GM23338 (cell line): ENCODE data around the gene MATN1. TPM values are rescaled to one million over a fixed set of nuclear protein-coding genes. Genes with fewer than 3 reads are reported as not detected.

Source experiments
- ATAC-seq: fragments of 200-7000 bp; cut with Tn5 transposase; 3 replicates; pipeline ENCODE4 v1.9.1; 2020
- DNase-seq: peaks from one replicate; pipeline ENCODE4 v3.0.0-alpha.2; 2015; ENCODE audit warnings: low spot score
- H2AFZ ChIP-seq: fragments of 200-600 bp; sonication (generic); 2 replicates; pipeline ENCODE4 v1.8.0; 2016; ENCODE audit warnings: antibody characterized with exemption, mild to moderate bottlenecking, moderate library complexity
- H3F3A ChIP-seq: fragments of 200-600 bp; sonication (generic); replicated peaks from 2 replicates; pipeline ENCODE4 v1.8.0; 2017; ENCODE audit warnings: antibody characterized with exemption, mixed run types, low read depth
- H3K27ac ChIP-seq: fragments of 200-600 bp; sonication (generic); 2 replicates; pipeline ENCODE4 v1.6.1; 2016; ENCODE audit warnings: low read depth
- H3K27me3 ChIP-seq: fragments of 200-600 bp; sonication (generic); 2 replicates; pipeline ENCODE4 v1.8.0; 2016; ENCODE audit warnings: mild to moderate bottlenecking, mixed run types, moderate library complexity; ENCODE audit not compliant: insufficient read depth
- H3K36me3 ChIP-seq: fragments of 200-600 bp; sonication (generic); 2 replicates; pipeline ENCODE4 v1.8.0; 2016; ENCODE audit warnings: mild to moderate bottlenecking; ENCODE audit not compliant: insufficient read depth
- H3K4me1 ChIP-seq: fragments of 200-600 bp; sonication (generic); 2 replicates; pipeline ENCODE4 v1.8.0; 2016; ENCODE audit warnings: mild to moderate bottlenecking, moderate library complexity; ENCODE audit not compliant: insufficient read depth
- H3K4me2 ChIP-seq: fragments of 200-600 bp; sonication (generic); 2 replicates; pipeline ENCODE4 v1.7.1; 2017; ENCODE audit warnings: mixed run types
- H3K4me3 ChIP-seq: fragments of 200-600 bp; sonication (generic); 2 replicates; pipeline ENCODE4 v1.6.1; 2016; ENCODE audit warnings: mixed run types
- H3K79me2 ChIP-seq: fragments of 200-600 bp; sonication (generic); replicated peaks from 2 replicates; pipeline ENCODE4 v1.8.0; 2017; ENCODE audit warnings: mild to moderate bottlenecking; ENCODE audit not compliant: insufficient read depth
- H3K9me2 ChIP-seq: fragments of 200-600 bp; sonication (generic); 2 replicates; pipeline ENCODE4 v1.8.0; 2017; ENCODE audit not compliant: insufficient read depth
- H4K20me1 ChIP-seq: fragments of 200-600 bp; sonication (generic); replicated peaks from 2 replicates; pipeline ENCODE4 v1.8.0; 2017; ENCODE audit warnings: mild to moderate bottlenecking; ENCODE audit not compliant: insufficient read depth
- H3K27ac Mint-ChIP-seq: 2 replicates; pipeline ENCODE4 v1.8.0; 2020; ENCODE audit warnings: inconsistent platforms, mild to moderate bottlenecking, moderate library complexity, mixed read lengths
- H3K27me3 Mint-ChIP-seq: 3 replicates; pipeline ENCODE4 v1.8.0; 2022; ENCODE audit warnings: low read depth, mild to moderate bottlenecking, moderate library complexity, mixed read lengths, inconsistent platforms; ENCODE audit not compliant: insufficient read depth, poor library complexity
- H3K36me3 Mint-ChIP-seq: 3 replicates; pipeline ENCODE4 v1.8.0; 2021; ENCODE audit warnings: low read depth, mild to moderate bottlenecking, inconsistent platforms, moderate library complexity, mixed read lengths
- H3K4me1 Mint-ChIP-seq: 3 replicates; pipeline ENCODE4 v1.8.0; 2020; ENCODE audit warnings: mild to moderate bottlenecking, inconsistent platforms, mixed read lengths
- H3K4me3 Mint-ChIP-seq: 3 replicates; pipeline ENCODE4 v1.8.0; 2021; ENCODE audit warnings: moderate library complexity, mild to moderate bottlenecking, inconsistent platforms, mixed read lengths
- H3K9me3 Mint-ChIP-seq: 3 replicates; pipeline ENCODE4 v1.8.0; 2020; ENCODE audit warnings: moderate library complexity, mild to moderate bottlenecking, inconsistent platforms, mixed read lengths
- CTCF ChIP-seq, 2 experiments: fragments of 200-600 bp in 1 of 2; sonication (generic) in 1 of 2; conservative IDR thresholded peaks; 2 replicates each; pipeline versions ENCODE4 v1.5.1 to v1.6.1; 2016 to 2017; ENCODE audit warnings: antibody characterized with exemption in 2 of 2, low read depth in 2 of 2, mild to moderate bottlenecking in 2 of 2, moderate library complexity in 1 of 2
- EZH2 ChIP-seq: fragments of 200-600 bp; sonication (generic); IDR thresholded peaks from one replicate; pipeline ENCODE4 v1.8.0; 2017; ENCODE audit warnings: antibody characterized with exemption, mild to moderate bottlenecking, low read depth; ENCODE audit not compliant: unreplicated experiment
- EZH2phosphoT487 ChIP-seq: fragments of 200-600 bp; sonication (generic); IDR thresholded peaks from one replicate; pipeline ENCODE4 v1.8.1; 2018; ENCODE audit warnings: antibody characterized with exemption; ENCODE audit not compliant: unreplicated experiment
- NANOG ChIP-seq: IDR thresholded peaks from 2 replicates; pipeline ENCODE4 v1.6.1; 2016; ENCODE audit warnings: antibody characterized with exemption, borderline replicate concordance
- POLR2AphosphoS5 ChIP-seq: IDR thresholded peaks from 2 replicates; pipeline ENCODE4 v1.6.1; 2016; ENCODE audit warnings: antibody characterized with exemption, low read depth
- REST ChIP-seq: IDR thresholded peaks from one replicate; pipeline ENCODE4 v1.6.1; 2018; ENCODE audit warnings: antibody characterized with exemption; ENCODE audit not compliant: unreplicated experiment
- ZNF114 ChIP-seq: fragments of 250-450 bp; sonication (Bioruptor Pico); IDR thresholded peaks from 2 replicates; pipeline ENCODE4 v1.5.0; 2020; ENCODE audit warnings: mild to moderate bottlenecking, moderate library complexity
- ZNF331 ChIP-seq: fragments of 250-450 bp; sonication (Bioruptor Pico); IDR thresholded peaks from 2 replicates; pipeline ENCODE4 v1.5.0; 2020; ENCODE audit warnings: low read depth, mild to moderate bottlenecking, moderate library complexity
- polyA plus RNA-seq: library from polyadenylated mRNA; unstranded; fragments of >200 nt; fragmentation: Nextera tagmentation; extraction: Ambion mirVana; gene quantifications from 2 replicates; pipeline ENCODE4 v1.2.1, GENCODE V29; 2016
- total RNA-seq: library from RNA; depleted of rRNA; stranded (reverse); fragments of >200 nt; shearing (Covaris generic); gene quantifications from 2 replicates; pipeline ENCODE4 v1.2.3, GENCODE V29; 2014

Gene MATN1
- total and polyA plus RNA-seq, 2 experiments from 2014 or later = 0.08 to 0.31 TPM

GRCh38 chr1:30724175-30724574, 790 bp upstream of the MATN1 start:
- DNase-seq (peak; percentile 35), ATAC-seq (no peak)
- Mint-ChIP-seq H3K27ac (no peak overlapping the region), H3K4me1 (peaks cover 23% of the 10 kb centered on the region), H3K27me3 (peaks cover 17% of the 10 kb centered on the region), H3K9me3 (no peaks in the 10 kb centered on the region; the same call in 1 of the 3 replicates), H3K36me3 (no peaks in the 10 kb centered on the region), H3K4me3 (no peak overlapping the region)
- Histone ChIP-seq H3K4me3 (no peak overlapping the region), H3K4me2 (no peak overlapping the region), H3F3A (no peaks in the 10 kb centered on the region), H2AFZ (no peak overlapping the region), H3K27ac (no peak overlapping the region), H3K9me2 (no peaks in the 10 kb centered on the region), H3K27me3 (no peaks in the 10 kb centered on the region), H3K36me3 (no peaks in the 10 kb centered on the region), H3K79me2 (no peaks in the 10 kb centered on the region), H3K4me1 (peaks cover 5% of the 10 kb centered on the region; the same call in 1 of the 2 replicates), H4K20me1 (no peaks in the 10 kb centered on the region)
- peak; percentile 43 to 55; a peak in 3 of 4 replicates for TF ChIP-seq CTCF (conservative IDR thresholded peaks at IDR 0.05; ENCODE audit: low read depth in 2 of 2)
- no peak for TF ChIP-seq POLR2AphosphoS5
- no peak for TF ChIP-seq NANOG

- H3K4me3 ChIP-seq = no peak overlapping the region
- ATAC-seq = no peak
Measured at GRCh38 chr1:30721812-30722537, 1.4 kb downstream of the MATN1 start.

More at GRCh38 chr1:30721812-30722537, 1.4 kb downstream of the MATN1 start:
- Mint-ChIP-seq H3K4me1 (peaks cover 5% of the 10 kb centered on the region), H3K27ac (no peak overlapping the region), H3K36me3 (peaks cover 4% of the 10 kb centered on the region; the same call in 2 of the 3 replicates), H3K4me3 (no peak overlapping the region), H3K9me3 (peaks cover 7% of the 10 kb centered on the region), H3K27me3 (peaks cover 20% of the 10 kb centered on the region)
- no peak for TF ChIP-seq POLR2AphosphoS5
- no peak for TF ChIP-seq NANOG
- no peak for TF ChIP-seq REST
- TF ChIP-seq ZNF331 (CRISPR knock-in tag) = no peak
- no peak for TF ChIP-seq EZH2
- no peak for TF ChIP-seq EZH2phosphoT487
- TF ChIP-seq ZNF114 (CRISPR knock-in tag) = no peak
- TF ChIP-seq CTCF (conservative IDR thresholded peaks at IDR 0.05; ENCODE audit: low read depth in 2 of 2) = 0 out of 4 replicates have a peak, but pooled peaks of 1 of the 2 experiments have one; percentile 2
- Histone ChIP-seq H2AFZ (no peak overlapping the region), H3K27me3 (no peaks in the 10 kb centered on the region), H3K4me1 (no peaks in the 10 kb centered on the region), H3K4me2 (no peak overlapping the region), H3K79me2 (no peaks in the 10 kb centered on the region), H3K36me3 (no peaks in the 10 kb centered on the region), H3K27ac (no peak overlapping the region), H3K9me2 (no peaks in the 10 kb centered on the region), H4K20me1 (no peaks in the 10 kb centered on the region), H3F3A (no peaks in the 10 kb centered on the region)
- DNase-seq = no peak
